Caco-2 (cell line): ENCODE data around the gene SEPTIN2. TPM values are rescaled to one million over a fixed set of nuclear protein-coding genes. Genes with fewer than 3 reads are reported as not detected.

Source experiments
- BruUV-seq: library from RNA; stranded (reverse); fragments of 400-500 nt; replicated peaks from 2 replicates; lab custom pipeline; 2021; lab: Mats Ljungman, UMichigan
- CTCF ChIA-PET: fragments of 300-600 bp; sonication (Branson Sonifier 250); formaldehyde crosslinking; loops from one replicate; lab custom pipeline; 2022; ENCODE audit warnings: antibody characterized with exemption; lab: Charles Lee
- POLR2A ChIA-PET: fragments of 300-600 bp; sonication (Branson Sonifier 250); formaldehyde crosslinking; loops from one replicate; lab custom pipeline; 2022; ENCODE audit warnings: antibody characterized with exemption; lab: Charles Lee
- DNase-seq, 2 experiments: peaks; one replicate each; pipeline versions ENCODE4 v3.0.0 to v3.0.0-alpha.2; 2020 to 2022
- H3K27me3 ChIP-seq: replicated peaks from 2 replicates; pipeline ENCODE4 v1.6.0; 2011; ENCODE audit warnings: low read length; ENCODE audit not compliant: control insufficient read depth, insufficient read depth
- H3K36me3 ChIP-seq: 2 replicates; pipeline ENCODE4 v1.5.1; 2011; ENCODE audit warnings: low read length; ENCODE audit not compliant: control insufficient read depth, insufficient read depth
- H3K4me1 ChIP-seq: fragments of 250-450 bp; sonication (Bioruptor Pico); 2 replicates; pipeline ENCODE4 v1.5.1; 2020; ENCODE audit warnings: mild to moderate bottlenecking
- H3K4me3 ChIP-seq: 2 replicates; pipeline ENCODE4 v1.5.1; 2011; ENCODE audit warnings: low read depth, mild to moderate bottlenecking, control low read depth, low read length
- H3K9me3 ChIP-seq: fragments of 250-450 bp; sonication (Bioruptor Pico); 2 replicates; pipeline ENCODE4 v1.5.1; 2020; ENCODE audit warnings: mild to moderate bottlenecking, moderate library complexity
- H3K27ac Mint-ChIP-seq: one replicate; pipeline ENCODE4 v1.8.0; 2022; ENCODE audit warnings: mixed read lengths; ENCODE audit not compliant: unreplicated experiment
- H3K27me3 Mint-ChIP-seq: one replicate; pipeline ENCODE4 v1.8.0; 2022; ENCODE audit warnings: mixed read lengths; ENCODE audit not compliant: insufficient read depth, unreplicated experiment
- H3K36me3 Mint-ChIP-seq: one replicate; pipeline ENCODE4 v1.8.0; 2022; ENCODE audit warnings: mild to moderate bottlenecking, mixed read lengths; ENCODE audit not compliant: insufficient read depth, unreplicated experiment
- H3K4me1 Mint-ChIP-seq: one replicate; pipeline ENCODE4 v1.8.0; 2022; ENCODE audit warnings: low read depth, mixed read lengths; ENCODE audit not compliant: unreplicated experiment
- H3K4me3 Mint-ChIP-seq: one replicate; pipeline ENCODE4 v1.8.0; 2022; ENCODE audit warnings: mild to moderate bottlenecking, moderate library complexity, mixed read lengths; ENCODE audit not compliant: unreplicated experiment
- H3K9me3 Mint-ChIP-seq: one replicate; pipeline ENCODE4 v1.8.0; 2022; ENCODE audit warnings: mixed read lengths; ENCODE audit not compliant: unreplicated experiment
- CTCF ChIP-seq, 2 experiments: fragments of 200-600 bp in 1 of 2; IDR thresholded peaks; 1 replicate in 1 of 2; 2 replicates in 1 of 2; pipeline versions ENCODE4 v1.5.1 to v1.8.0; 2011 to 2022; ENCODE audit warnings: antibody characterized with exemption in 1 of 2, control low read depth in 1 of 2, inconsistent platforms in 1 of 2, low read depth in 1 of 2, low read length in 1 of 2, mild to moderate bottlenecking in 1 of 2, moderate library complexity in 1 of 2; ENCODE audit not compliant: insufficient read depth in 1 of 2, severe bottlenecking in 1 of 2, unreplicated experiment in 1 of 2
- intact Hi-C: fragments of 100-400 bp; cut with micrococcal nuclease; formaldehyde crosslinking; loops from one replicate; pipeline ENCODE4 v1.10.0; 2022; ENCODE audit not compliant: unreplicated experiment
- total RNA-seq: library from RNA; stranded (reverse); gene quantifications from 2 replicates; pipeline ENCODE4 v1.2.3, GENCODE V29; 2022

Gene SEPTIN2
- total RNA-seq, 1 experiment from 2014 or later: 209 TPM

GRCh38 chr2:241349941-241350340 lies 34.2 kb downstream of the SEPTIN2 start:
- no peaks in the 10 kb centered on the region for H3K9me3 ChIP-seq
- no peak for DNase-seq
- intact Hi-C loops: no loop called here
- peaks cover 33% of the 10 kb centered on the region for H3K4me1 ChIP-seq
- no peaks in the 10 kb centered on the region for H3K9me3 Mint-ChIP-seq
- no peaks in the 10 kb centered on the region for H3K27me3 ChIP-seq
- H3K4me1 Mint-ChIP-seq: peaks cover 12% of the 10 kb centered on the region
- peaks cover 60% of the 10 kb centered on the region for H3K36me3 Mint-ChIP-seq
- H3K4me3 ChIP-seq: no peak overlapping the region
- no peaks in the 10 kb centered on the region for H3K36me3 ChIP-seq
- ChIA-PET CTCF (no interaction called here), POLR2A (no interaction called here)
- H3K27ac Mint-ChIP-seq: no peak overlapping the region
- H3K4me3 Mint-ChIP-seq: no peak overlapping the region
- TF ChIP-seq CTCF (IDR thresholded peaks at IDR 0.05; ENCODE audit: insufficient read depth in 1 of 2, low read depth in 1 of 2, low read length in 1 of 2, severe bottlenecking in 1 of 2, unreplicated experiment in 1 of 2): no peak
- no peaks in the 10 kb centered on the region for H3K27me3 Mint-ChIP-seq
- no TSS peak for BruUV-seq

- Mint-ChIP-seq H3K27ac (peak overlapping the region; percentile 79), H3K36me3 (peaks cover 57% of the 10 kb centered on the region), H3K4me3 (peak overlapping the region; percentile 63), H3K27me3 (no peaks in the 10 kb centered on the region), H3K4me1 (peaks cover 12% of the 10 kb centered on the region), H3K9me3 (no peaks in the 10 kb centered on the region)
- no peak for DNase-seq
- ChIA-PET CTCF (interaction anchor here (1.3 kb wide), 1 partner anchor 41 kb away, joined by 6 read pairs; no protein-coding TSS in a partner anchor), POLR2A (interaction anchor here (1.0 kb wide), 1 partner anchor 35 kb away, joined by 7 read pairs; the partner anchor contains the start of genes HDLBP and SEPTIN2)
- no peaks in the 10 kb centered on the region for H3K27me3 ChIP-seq
- no TSS peak for BruUV-seq
- peaks cover 36% of the 10 kb centered on the region for H3K4me1 ChIP-seq
- H3K36me3 ChIP-seq: no peaks in the 10 kb centered on the region
- no peak overlapping the region for H3K4me3 ChIP-seq
- H3K9me3 ChIP-seq: no peaks in the 10 kb centered on the region
- intact Hi-C loops: no loop called here
- TF ChIP-seq CTCF (IDR thresholded peaks at IDR 0.05; ENCODE audit: insufficient read depth in 1 of 2, low read depth in 1 of 2, low read length in 1 of 2, severe bottlenecking in 1 of 2, unreplicated experiment in 1 of 2): no peak
These were observed 34.8 kb downstream of the SEPTIN2 start for GRCh38 chr2:241350530-241350877.

GRCh38 chr2:241350878-241351639 lies 35.3 kb downstream of the SEPTIN2 start:
- Histone ChIP-seq H3K27me3 (no peaks in the 10 kb centered on the region), H3K9me3 (no peaks in the 10 kb centered on the region), H3K4me1 (peaks cover 36% of the 10 kb centered on the region), H3K4me3 (no peak overlapping the region), H3K36me3 (no peaks in the 10 kb centered on the region)
- no peak for TF ChIP-seq CTCF (IDR thresholded peaks at IDR 0.05; ENCODE audit: insufficient read depth in 1 of 2, low read depth in 1 of 2, low read length in 1 of 2, severe bottlenecking in 1 of 2, unreplicated experiment in 1 of 2)
- no peaks in the 10 kb centered on the region for H3K9me3 Mint-ChIP-seq
- intact Hi-C loops: loop anchor here (1.0 kb wide), 1 partner anchor 41 kb away; no protein-coding TSS in a partner anchor
- ChIA-PET POLR2A (interaction anchor here (1.0 kb wide), 1 partner anchor 36 kb away, joined by 7 read pairs; the partner anchor contains the start of genes HDLBP and SEPTIN2), CTCF (interaction anchor here (1.3 kb wide), 1 partner anchor 41 kb away, joined by 6 read pairs; no protein-coding TSS in a partner anchor)
- BruUV-seq: no TSS peak
- peak; percentile 46 for DNase-seq
- no peaks in the 10 kb centered on the region for H3K27me3 Mint-ChIP-seq
- H3K4me1 Mint-ChIP-seq: peaks cover 12% of the 10 kb centered on the region
- peak overlapping the region; percentile 63 for H3K4me3 Mint-ChIP-seq
- peaks cover 52% of the 10 kb centered on the region for H3K36me3 Mint-ChIP-seq
- peak overlapping the region; percentile 79 for H3K27ac Mint-ChIP-seq
